Stimulated activated naive CD8-positive, alpha-beta T cell treated with anti-CD3 and anti-CD28 coated beads, Interleukin-15, Interleukin-2, amounts not matched to agents 100 U/mL and 50 U/mL, for 24 hours (primary cell): ENCODE measurements around the gene ARHGAP45.

Source experiments
- ATAC-seq: fragments of 150-1000 bp; cut with Tn5 transposase; one replicate; pipeline ENCODE4 v1.10.0; 2021
- DNase-seq: peaks from one replicate; pipeline ENCODE4 v3.0.0; 2021

Gene ARHGAP45

DNA sequence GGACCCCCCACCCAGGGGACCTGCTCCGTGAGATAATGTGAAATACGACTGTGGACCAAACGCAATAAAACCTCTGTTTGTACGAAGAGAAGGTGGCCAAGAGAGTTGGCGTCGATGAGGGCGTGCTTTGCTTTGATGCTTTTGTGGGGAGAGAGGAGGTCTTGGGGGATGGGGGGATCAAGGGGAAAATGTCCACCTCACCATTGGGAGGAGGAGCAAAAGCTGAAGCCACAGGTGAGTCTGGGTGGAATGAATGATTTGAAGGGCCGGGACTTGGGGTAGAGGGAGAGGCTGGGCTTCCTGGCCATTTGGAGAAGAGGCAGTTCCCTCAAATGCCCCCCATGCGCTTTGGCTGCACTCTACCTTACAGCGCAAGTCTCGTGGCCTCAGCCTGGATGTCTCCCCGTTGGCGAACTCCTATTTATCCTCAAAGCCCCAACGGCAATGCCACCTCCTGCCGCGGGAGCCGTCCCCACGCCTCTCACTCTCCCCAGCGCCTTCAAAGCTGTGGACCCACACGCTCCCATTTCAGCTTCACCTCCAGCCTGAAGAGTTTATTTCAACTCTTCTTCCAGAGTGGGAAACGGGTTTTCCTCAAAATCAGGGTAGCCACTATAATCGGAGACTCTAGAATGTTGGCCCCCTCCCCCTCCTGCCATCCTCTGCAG is 27.9 kb upstream of the ARHGAP45 start:
- ATAC-seq = no peak

DNA sequence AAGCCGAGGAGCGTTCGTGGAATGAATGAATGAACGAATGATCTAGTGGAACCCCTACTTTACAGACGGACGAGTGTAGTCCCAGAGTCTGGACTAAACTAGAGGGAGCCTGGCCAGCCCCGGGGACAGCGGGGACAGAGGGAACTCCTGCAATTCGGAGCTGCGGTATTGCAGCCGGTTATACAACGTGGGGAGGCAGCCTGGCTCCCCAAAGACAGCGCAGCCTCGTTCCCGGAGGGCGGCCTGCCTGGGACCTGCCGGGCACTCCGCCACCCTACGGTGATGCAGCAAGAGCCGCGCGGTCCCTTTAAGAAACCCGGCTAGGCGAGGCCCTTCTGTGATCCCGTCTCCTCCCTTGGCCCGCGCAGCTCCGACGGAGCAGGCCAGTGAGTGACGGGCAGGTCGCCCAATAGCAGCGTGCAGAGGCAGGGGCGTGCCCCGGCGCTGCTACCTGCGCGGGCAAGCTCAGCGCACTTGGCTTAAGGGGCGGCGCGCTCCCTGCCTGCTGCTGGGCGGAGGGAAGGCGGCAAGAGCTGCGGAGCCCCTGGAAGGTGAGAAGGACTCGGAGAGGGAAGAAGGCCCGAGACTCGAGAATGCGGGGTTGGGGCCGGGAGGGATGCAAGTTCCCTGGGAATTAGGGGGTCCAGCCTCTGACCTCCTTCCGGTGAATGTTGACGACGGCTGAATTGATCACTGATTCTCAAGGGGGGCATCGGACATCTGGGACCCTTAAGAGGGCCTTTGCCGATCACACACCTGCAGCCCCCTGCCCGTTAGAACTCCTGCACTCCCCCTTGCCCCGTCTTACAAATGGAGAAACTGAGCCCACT is 27.1 kb upstream of the ARHGAP45 start, which contains the start of gene ABCA7:
ABCA7 (plus strand) TSS at position 462 of the 830 bp plus-strand sequence. CDS start 1,255 bp downstream, outside the sequence.
- peak; percentile 100 for DNase-seq
- peak; percentile 97 for ATAC-seq

More for the DNA sequence above, 27.9 kb upstream of the ARHGAP45 start:
- DNase-seq = no peak

DNA sequence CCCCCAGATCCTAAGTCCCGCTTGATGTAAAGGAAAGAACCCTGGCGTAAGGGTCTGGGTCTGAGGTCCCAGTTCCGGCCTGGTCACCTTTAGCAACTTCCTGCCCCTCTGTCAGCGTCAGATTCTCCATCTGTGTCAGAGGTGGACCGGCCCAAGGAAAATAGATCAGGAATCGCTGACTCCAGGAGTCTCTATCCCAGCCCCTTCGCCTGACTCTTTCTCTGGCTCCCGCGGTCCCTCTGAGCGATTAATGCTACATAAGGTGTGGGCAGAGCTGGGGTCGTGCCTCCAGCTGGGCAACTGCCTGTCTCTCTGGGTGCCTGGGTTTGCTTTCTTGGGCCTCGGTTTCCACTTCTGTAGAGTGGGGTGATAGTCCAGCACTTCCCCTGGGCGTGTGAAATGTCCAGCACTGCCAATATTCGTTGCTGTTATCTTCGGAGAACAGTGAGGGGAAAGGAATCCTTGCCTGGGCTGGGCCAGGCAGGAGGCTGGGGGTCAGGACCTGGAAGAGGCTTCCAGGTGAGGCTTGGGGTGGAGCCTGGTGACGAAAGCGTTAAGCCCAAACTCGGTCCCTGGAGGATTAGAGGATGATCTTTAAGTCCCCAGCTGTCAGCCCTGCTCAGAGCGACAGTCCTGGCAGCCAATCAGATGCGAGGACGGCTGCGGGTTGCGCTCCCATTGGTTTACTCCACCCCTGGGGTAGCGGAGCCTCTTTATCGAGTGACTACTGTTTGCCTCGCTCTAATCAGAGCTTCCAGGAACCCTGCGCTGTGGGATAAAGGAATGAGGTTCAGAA is 26.3 kb upstream of the ARHGAP45 start:
- peak; percentile 68 for ATAC-seq
- DNase-seq = peak; percentile 91

DNA sequence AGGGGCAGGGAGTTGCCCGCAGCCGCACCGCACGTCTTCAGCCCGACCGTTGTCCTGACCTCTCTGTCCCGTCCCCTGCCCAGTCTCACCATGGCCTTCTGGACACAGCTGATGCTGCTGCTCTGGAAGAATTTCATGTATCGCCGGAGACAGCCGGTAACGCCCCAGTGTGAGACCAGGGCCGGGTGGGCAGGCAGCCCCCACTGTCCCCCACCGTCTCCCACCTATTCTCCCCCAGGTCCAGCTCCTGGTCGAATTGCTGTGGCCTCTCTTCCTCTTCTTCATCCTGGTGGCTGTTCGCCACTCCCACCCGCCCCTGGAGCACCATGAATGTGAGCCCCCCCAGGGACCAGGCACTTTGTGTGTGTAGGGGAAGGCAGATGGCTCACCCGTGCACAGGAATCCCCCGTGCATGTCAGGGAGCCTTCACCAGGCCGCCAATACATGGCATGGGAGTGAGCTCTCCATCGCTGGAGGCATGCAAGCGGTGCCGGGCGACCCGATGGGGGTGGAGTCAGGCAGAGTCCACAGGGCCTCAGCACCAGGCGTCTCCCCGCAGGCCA is 25.6 kb upstream of the ARHGAP45 start:
- ATAC-seq (no peak), DNase-seq (no peak)

DNA sequence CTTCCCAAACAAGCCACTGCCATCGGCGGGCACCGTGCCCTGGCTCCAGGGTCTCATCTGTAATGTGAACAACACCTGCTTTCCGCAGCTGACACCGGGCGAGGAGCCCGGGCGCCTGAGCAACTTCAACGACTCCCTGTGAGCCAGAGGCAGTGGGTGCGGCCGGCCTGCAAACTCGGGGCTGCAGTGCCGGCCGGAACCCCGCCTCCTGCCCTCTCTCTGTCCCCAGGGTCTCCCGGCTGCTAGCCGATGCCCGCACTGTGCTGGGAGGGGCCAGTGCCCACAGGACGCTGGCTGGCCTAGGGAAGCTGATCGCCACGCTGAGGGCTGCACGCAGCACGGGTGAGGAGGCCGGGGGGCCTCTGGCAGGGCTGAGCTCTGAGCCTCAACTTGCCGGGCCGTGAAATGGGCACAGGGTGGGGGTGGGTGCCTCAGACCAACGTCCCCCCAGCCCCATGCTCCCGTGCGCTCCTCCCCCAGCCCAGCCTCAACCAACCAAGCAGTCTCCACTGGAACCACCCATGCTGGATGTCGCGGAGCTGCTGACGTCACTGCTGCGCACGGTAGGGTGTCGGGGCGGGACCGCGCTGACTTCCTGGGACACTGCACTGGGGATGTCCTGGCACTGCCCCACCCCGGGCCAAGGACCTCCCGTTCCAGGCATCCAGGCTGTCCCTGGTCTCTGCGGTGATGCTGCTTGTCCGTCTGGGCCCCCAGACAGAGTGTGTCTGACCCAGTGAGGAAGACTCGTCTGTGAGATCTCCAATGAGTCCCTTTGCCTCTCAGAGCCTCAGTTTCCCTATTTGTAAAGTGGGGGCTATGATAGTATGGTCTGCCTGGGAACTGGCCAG is 24.9 kb upstream of the ARHGAP45 start:
- ATAC-seq (no peak), DNase-seq (no peak)

DNA sequence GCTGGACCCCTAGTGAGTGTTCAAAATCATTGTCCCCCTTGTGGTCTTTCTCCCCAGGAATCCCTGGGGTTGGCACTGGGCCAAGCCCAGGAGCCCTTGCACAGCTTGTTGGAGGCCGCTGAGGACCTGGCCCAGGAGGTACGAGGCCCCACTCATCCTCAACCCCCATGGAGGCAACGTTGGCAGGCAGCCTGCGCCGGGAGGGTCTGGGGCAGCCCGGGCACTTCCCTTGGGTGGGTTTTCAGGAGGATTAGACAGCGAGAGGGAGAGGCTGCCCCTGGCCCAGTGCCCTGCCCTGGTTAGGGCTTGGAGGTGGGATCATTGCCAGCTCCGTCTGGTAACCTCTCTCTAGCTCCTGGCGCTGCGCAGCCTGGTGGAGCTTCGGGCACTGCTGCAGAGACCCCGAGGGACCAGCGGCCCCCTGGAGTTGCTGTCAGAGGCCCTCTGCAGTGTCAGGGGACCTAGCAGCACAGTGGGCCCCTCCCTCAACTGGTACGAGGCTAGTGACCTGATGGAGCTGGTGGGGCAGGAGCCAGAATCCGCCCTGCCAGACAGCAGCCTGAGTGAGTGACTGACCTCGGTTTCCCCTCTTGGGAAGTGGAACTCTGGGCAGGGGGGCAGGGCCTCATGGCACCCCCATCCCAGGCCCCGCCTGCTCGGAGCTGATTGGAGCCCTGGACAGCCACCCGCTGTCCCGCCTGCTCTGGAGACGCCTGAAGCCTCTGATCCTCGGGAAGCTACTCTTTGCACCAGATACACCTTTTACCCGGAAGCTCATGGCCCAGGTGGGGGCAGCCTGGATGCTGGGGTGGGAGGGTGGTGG is 24.1 kb upstream of the ARHGAP45 start:
- no peak for ATAC-seq
- no peak for DNase-seq

DNA sequence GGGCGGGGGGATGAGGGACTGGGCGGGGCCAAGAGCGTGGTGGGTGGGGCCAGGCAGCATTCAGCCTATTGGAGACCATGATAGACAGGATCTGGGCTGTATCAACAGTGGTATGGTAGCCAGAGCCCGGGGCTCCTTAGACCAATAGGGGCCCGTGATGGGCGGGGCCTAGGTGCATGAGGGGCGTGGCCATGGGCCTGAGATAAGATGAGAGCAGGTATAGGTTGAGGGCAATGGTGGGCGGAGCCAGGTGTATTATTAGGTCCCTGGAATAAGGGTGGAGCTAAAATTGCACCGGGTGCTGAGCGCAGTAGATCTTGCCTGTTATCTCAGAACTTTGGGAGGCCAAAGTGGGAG is 21.7 kb upstream of the ARHGAP45 start:
- ATAC-seq (peak; percentile 77), DNase-seq (peak; percentile 78)

DNA sequence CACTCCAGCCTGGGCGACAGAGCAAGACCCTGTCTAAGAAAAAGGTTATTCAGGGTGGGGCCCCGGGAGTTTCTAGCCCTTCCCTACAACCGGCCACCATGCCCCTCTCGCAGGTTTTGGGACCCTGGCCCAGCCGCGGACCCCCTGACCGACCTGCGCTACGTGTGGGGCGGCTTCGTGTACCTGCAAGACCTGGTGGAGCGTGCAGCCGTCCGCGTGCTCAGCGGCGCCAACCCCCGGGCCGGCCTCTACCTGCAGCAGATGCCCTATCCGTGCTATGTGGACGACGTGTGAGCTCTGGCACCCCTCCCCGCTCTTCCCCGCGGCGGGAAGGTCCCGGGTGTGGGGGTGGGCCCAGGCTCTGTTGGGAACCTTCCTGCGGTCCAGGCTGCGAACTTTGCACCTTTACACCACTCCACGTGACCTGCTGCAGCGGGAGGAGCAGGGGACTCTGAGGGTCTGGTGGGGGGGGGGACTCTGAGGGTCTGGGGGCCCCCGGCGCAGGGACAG is 20.8 kb upstream of the ARHGAP45 start:
- DNase-seq (no peak), ATAC-seq (no peak)

DNA sequence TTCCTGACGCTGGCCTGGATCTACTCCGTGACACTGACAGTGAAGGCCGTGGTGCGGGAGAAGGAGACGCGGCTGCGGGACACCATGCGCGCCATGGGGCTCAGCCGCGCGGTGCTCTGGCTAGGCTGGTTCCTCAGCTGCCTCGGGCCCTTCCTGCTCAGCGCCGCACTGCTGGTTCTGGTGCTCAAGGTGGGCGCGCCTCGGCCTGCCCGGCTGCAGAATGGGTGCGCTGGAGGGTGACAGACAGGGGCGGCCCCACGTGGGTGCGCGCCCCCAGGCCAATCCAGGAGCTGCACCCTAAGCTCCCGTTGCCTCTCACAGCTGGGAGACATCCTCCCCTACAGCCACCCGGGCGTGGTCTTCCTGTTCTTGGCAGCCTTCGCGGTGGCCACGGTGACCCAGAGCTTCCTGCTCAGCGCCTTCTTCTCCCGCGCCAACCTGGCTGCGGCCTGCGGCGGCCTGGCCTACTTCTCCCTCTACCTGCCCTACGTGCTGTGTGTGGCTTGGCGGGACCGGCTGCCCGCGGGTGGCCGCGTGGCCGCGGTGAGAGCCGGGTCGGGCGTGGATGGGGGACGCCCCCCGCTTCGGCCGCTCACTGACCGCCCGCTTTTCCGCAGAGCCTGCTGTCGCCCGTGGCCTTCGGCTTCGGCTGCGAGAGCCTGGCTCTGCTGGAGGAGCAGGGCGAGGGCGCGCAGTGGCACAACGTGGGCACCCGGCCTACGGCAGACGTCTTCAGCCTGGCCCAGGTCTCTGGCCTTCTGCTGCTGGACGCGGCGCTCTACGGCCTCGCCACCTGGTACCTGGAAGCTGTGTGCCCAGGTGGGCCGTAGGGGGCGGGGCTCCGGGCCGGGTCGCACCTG is 19.9 kb upstream of the ARHGAP45 start:
- ATAC-seq = no peak
- no peak for DNase-seq

DNA sequence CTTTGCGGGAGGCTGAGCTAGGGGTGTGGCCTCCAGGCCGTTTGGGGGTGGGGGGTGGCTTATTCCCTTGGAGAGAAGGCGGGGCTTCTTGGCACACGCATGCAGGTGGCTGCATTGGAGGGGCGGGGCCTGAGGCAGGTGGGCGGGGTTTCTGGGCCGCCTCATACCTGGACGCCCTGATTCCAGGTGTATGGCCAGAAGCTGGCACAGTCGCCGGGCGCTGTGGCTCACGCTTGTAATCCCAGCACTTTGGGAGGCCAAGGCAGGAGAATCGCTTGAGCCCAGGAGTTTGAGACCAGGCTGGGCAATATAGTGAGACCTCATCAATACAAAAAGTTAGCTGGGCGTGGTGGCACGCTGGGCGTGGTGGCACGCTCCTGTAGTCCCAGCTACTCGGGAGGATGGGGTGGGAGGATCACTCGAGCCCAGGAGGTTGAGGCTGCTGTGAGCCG is 19.2 kb upstream of the ARHGAP45 start:
- ATAC-seq = no peak
- no peak for DNase-seq

DNA sequence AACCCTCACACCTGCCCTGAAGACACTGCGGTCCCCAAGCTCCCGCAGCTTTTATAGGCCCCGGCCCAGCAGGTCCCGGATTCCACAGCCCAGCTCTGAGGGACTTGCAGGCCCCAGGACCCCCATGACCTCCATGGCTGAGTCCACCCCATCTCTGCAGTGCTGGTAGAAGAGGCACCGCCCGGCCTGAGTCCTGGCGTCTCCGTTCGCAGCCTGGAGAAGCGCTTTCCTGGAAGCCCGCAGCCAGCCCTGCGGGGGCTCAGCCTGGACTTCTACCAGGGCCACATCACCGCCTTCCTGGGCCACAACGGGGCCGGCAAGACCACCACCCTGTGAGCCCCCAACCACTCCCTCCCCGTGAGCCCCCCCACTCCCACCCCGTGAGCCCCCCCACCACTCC is 17.9 kb upstream of the ARHGAP45 start:
- DNase-seq (no peak), ATAC-seq (no peak)

DNA sequence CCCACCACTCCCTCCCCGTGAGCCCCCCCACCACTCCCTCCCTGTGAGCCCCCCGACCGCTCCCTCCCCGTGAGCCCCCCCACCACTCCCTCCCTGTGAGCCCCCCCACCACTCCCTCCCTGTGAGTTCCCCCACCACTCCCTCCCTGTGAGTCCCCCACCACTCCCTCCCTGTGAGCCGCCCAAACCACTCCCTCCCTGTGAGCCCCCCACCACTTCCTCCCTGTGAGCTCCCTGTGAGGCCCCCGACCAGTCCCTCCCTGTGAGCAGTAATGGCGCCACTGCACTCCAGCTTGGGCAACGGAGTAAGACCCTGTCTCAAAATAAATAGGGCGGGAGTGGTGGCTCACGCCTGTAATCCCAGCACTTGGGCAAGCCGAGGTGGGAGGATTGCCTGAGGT is 17.2 kb upstream of the ARHGAP45 start:
- no peak for ATAC-seq
- DNase-seq = no peak

DNA sequence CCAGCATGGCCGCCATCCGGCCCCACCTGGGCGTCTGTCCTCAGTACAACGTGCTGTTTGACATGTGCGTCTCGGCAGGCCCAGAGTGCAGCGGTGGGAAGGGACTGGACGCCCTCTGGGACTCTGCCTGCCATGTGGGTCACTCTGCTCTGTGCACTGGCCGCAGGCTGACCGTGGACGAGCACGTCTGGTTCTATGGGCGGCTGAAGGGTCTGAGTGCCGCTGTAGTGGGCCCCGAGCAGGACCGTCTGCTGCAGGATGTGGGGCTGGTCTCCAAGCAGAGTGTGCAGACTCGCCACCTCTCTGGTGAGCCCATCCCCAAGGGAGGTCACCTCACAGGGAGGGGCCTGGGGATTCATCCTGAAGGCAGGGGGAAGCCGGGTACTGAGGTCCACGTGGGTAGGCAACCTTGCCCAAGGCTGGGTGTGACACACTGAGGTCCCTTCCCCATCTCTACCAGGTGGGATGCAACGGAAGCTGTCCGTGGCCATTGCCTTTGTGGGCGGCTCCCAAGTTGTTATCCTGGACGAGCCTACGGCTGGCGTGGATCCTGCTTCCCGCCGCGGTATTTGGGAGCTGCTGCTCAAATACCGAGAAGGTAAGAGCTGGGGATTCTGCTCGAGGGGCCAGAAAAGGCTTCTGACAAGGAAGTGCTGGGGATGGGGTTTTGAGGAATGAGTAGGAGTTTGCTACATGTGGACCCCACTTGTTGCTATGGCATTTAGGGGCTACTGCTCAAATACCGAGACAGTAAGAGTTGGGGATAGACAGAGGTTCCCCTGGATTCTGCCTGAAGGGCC is 15.8 kb upstream of the ARHGAP45 start:
- DNase-seq (no peak), ATAC-seq (no peak)

DNA sequence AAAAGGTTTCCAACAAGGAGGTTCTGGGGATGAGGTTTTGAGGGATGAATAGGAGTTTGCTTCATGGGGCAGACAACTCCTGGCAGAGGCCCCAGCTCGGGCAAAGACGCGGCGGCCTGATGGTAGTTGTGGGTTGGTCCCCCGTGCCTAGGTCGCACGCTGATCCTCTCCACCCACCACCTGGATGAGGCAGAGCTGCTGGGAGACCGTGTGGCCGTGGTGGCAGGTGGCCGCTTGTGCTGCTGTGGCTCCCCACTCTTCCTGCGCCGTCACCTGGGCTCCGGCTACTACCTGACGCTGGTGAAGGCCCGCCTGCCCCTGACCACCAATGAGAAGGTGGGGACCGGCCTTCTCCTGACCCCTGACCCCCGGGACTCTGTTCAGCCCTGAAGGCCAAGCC is 15.2 kb upstream of the ARHGAP45 start:
- ATAC-seq (no peak), DNase-seq (no peak)

DNA sequence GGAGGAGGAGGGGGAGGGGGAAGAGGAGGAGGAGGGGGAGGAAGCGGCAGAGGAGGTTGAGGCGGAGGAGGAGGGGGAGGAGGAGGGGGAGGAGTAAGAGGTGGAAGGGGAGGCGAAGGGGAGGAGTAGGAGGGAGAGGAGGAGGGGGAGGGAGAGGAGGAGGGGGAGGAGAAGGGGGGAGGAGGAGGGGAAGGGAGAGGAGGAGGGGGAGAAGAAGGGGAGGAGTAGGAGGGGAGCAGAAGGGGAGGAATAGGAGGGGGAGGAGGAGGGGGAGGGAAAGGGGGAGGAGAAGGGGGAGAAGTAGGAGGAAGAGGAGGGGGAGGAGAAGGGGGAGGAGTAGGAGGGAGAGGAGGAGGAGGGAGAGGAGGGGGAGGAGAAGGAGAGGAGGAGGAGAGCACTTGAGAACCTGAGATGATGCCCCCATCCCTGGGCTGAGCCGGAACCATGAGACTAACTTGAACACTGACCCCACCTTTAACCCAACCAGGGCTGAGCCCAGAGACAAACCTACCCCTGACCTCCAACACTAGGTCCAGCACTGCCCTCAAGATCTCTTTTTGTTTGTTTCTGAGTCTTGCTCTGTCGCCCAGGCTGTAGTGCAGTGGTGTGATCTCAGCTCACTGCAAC is 14.5 kb upstream of the ARHGAP45 start:
- ATAC-seq = no peak

DNA sequence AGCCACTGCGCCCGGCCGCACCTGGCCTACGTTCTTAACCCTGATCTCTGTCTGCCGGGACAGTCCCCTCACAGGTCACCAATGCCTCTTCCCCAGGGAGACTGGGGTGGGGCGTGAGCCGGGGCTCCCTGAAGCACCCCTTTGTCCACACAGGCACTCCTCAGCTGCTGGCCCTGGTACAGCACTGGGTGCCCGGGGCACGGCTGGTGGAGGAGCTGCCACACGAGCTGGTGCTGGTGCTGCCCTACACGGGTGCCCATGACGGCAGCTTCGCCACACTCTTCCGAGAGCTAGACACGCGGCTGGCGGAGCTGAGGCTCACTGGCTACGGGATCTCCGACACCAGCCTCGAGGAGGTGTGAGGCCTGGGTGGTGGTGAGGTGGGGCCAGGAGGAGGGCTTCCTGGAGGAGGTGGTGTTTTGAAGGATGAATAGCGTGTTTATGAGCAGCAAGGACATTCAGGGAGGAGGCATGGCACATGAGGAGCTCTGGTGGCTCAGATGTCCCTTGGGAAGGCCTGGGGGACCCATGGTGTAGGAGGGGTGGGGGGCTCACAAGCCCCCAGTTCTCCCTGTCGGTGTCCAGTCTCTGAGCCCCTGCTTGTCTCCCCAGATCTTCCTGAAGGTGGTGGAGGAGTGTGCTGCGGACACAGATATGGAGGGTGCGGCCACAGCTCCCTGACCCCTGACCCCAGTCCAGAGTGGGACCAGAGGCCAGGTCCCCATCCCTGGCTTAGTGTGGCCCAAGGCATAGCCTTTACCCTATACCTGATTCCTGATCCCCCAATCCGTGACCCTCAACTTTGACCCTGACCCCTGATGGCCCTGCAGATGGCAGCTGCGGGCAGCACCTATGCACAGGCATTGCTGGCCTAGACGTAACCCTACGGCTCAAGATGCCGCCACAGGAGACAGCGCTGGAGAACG is 13.5 kb upstream of the ARHGAP45 start:
- ATAC-seq (no peak), DNase-seq (no peak)

More for the DNA sequence above, 14.5 kb upstream of the ARHGAP45 start:
- no peak for DNase-seq
